ENCODE results near the gene ZNF483.

- TF ChIP-seq POLR2A (IDR thresholded peaks at IDR 0.05) = no peak
- TF ChIP-seq CTCF (IDR thresholded peaks at IDR 0.05) = no peak
Observed at GRCh38 chr9:111613436-111614040, 88.6 kb downstream of the ZNF483 start.

Data from testis (tissue), 2 donors.